Stomach smooth muscle (tissue), 2 donors: ENCODE results near the gene MED6.

Experiments used
- H3K27ac ChIP-seq: one replicate; pipeline ENCODE4 v1.7.0; 2013; ENCODE audit warnings: mild to moderate bottlenecking, low read length, inconsistent platforms
- H3K27me3 ChIP-seq, 2 donors: one replicate each; pipeline ENCODE4 v1.7.0; 2013; ENCODE audit warnings: low read length in 2 of 2; ENCODE audit not compliant: insufficient read depth in 2 of 2, control insufficient read depth in 1 of 2
- H3K36me3 ChIP-seq, 2 donors: one replicate each; pipeline ENCODE4 v1.7.0; 2013; ENCODE audit warnings: low read length in 2 of 2; ENCODE audit not compliant: control insufficient read depth in 2 of 2, insufficient read depth in 2 of 2
- H3K4me1 ChIP-seq: one replicate; pipeline ENCODE4 v1.7.0; 2013; ENCODE audit warnings: low read length; ENCODE audit not compliant: control insufficient read depth, insufficient read depth
- H3K4me3 ChIP-seq, 2 donors: one replicate each; pipeline ENCODE4 v1.7.0; 2013; ENCODE audit warnings: low read length in 2 of 2
- H3K9ac ChIP-seq, 2 donors: one replicate each; pipeline ENCODE4 v1.7.0; 2013; ENCODE audit warnings: low read length in 2 of 2, mild to moderate bottlenecking in 1 of 2
- H3K9me3 ChIP-seq, 2 donors: one replicate each; pipeline ENCODE4 v1.7.0; 2013; ENCODE audit warnings: low read length in 2 of 2; ENCODE audit not compliant: control insufficient read depth in 2 of 2
- donor health status: healthy.
- donor health status: Pancreatic carcinoma.

The MED6 gene, protein sequence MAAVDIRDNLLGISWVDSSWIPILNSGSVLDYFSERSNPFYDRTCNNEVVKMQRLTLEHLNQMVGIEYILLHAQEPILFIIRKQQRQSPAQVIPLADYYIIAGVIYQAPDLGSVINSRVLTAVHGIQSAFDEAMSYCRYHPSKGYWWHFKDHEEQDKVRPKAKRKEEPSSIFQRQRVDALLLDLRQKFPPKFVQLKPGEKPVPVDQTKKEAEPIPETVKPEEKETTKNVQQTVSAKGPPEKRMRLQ

DNA sequence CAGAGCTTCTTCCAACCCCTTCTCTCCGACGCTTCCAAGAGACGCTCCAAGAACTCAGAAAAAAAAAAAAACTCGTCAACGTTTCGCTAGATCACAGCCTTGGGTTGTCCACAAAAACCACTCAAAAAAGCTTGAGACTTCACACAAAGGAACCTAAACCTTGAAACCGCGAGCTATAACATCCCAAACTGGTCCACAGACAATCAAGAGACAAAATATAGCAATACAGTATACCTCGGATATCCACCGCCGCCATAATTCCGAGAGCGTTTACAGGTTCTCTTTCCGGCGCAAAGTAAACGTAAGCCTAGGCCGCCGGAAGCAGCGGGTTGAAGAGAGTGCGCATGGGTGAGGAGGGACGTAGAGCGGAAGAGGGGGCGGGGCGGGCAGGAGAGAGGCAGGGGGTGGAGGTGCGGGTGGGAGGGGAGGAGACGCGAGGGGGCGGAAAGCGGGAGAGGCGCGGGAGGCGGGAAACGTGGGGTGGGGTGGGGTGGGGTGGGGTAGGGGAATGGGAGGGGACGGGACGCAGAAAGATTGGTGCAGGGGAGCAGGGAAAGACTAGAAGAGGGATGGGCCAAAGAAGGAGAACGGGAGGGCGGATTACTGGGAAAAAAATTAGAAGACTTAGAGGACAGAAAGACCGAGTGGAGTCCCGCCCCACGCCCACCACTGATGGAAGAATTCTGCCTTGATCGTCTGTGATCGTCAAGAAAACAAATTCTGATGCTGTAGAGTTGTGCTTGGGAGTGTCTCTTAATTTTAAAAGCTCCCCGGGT is at the start of gene MED6:
TSS of gene MED6 (minus strand) at position 274 of the 776 bp plus-strand sequence. CDS start at position 256, 18 bp downstream.
- H3K36me3 ChIP-seq: peaks cover 4 to 7% of the 10 kb centered on the region in 2 donors
- peak within 1 kb of the TSS; percentile 60 for H3K27ac ChIP-seq
- H3K4me1 ChIP-seq: peaks cover 5% of the 10 kb centered on the region
- peaks cover 0 to 2% of the 10 kb centered on the region in 2 donors for H3K27me3 ChIP-seq
- no peaks in the 10 kb centered on the region for H3K9me3 ChIP-seq
- H3K4me3 ChIP-seq: peak within 1 kb of the TSS; percentile 84 to 100
- H3K9ac ChIP-seq: peak within 1 kb of the TSS; percentile 84 to 95

DNA sequence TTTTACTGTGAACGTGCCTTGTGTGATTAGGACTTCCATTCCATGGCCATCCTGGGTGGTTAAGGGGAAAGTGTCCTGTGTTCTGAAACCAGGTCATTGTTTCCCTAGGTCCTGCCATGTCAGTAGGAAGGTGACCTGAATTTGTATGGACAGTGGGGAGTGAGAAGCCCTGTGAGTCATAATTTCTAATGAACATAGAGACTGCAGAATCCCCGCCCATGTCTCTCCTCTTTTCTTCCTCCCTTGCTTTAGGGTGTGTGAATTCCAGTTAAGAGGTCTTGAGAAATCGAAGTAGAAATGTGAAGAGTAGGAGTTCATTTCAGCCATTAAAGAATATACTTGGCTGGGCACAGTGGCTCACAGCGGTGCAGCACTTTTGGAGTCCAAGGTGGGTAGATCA is 49.3 kb upstream of the MED6 start:
- H3K9ac ChIP-seq: no peak overlapping the region
- H3K4me3 ChIP-seq: no peak overlapping the region
- no peaks in the 10 kb centered on the region for H3K4me1 ChIP-seq
- H3K36me3 ChIP-seq: no peaks in the 10 kb centered on the region
- no peak overlapping the region for H3K27ac ChIP-seq
- no peaks in the 10 kb centered on the region for H3K9me3 ChIP-seq
- H3K27me3 ChIP-seq: peaks cover 0 to 9% of the 10 kb centered on the region in 2 donors

DNA sequence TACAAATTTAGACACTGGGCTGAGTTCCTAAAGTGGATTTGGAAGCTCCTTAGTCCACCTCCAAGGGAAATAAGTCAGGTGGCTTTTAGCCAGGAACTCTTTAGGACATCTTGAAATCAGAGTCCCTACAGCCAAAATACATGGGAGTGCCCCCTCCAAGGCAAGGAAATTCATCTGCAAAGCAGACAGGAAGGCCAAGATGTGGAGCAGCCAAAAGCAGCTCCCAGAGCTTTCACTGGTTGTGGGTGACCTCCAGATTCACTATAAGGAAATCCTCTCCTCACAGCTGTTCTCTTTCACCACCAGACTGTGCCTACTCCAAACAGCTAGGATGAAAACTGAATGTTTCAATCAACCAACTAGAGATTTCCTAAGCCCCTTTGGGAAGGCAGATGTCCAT is 47.9 kb upstream of the MED6 start:
- Histone ChIP-seq H3K27ac (no peak overlapping the region), H3K9ac (no peak overlapping the region), H3K9me3 (no peaks in the 10 kb centered on the region), H3K27me3 (peaks cover 6 to 11% of the 10 kb centered on the region in 2 donors), H3K4me3 (no peak overlapping the region), H3K36me3 (no peaks in the 10 kb centered on the region), H3K4me1 (no peaks in the 10 kb centered on the region)

DNA sequence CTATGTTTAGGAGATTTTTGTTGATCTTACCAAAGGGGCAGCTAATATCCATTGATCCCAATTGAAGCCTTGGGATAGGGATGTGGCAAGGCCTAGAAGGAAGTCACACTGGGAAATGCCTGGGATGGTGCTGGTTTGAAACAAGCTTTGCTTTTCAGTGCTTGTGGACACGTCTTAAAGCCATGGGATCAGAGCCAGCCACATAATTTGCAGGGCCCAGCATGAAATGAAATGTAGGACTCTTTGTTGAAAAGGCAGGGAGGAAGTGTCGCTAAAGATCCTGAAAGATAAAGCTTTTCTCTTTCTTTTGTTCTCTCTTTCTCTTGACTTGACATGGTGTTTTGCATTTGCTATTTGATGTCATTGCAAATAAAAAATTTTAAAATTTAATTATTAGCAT is 46.2 kb upstream of the MED6 start:
- H3K27me3 ChIP-seq: peaks cover 15 to 18% of the 10 kb centered on the region in 2 donors
- no peaks in the 10 kb centered on the region for H3K9me3 ChIP-seq
- peaks cover 8% of the 10 kb centered on the region for H3K4me1 ChIP-seq
- H3K9ac ChIP-seq: no peak overlapping the region
- no peak overlapping the region for H3K27ac ChIP-seq
- H3K4me3 ChIP-seq: no peak overlapping the region
- no peaks in the 10 kb centered on the region for H3K36me3 ChIP-seq

DNA sequence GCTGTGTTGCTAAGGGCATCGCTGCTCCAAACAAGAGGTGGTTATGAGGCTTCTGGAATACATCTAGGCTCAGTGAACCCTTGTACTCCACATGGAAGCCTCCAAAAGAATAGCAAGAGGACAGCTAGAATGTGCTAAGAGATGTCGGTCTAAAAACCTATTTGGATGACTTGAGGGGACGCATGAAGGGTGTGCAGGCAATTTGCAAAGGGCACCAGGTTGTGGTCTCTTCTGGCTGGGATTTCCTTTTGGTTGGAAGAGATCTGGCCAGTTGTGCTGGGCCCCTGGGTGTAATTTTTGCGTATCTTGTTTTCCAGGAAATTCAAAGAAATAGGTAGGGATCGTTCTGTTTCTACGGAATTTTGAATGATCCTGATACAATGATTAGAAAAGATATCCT is 45.4 kb upstream of the MED6 start:
- H3K27ac ChIP-seq: no peak overlapping the region
- H3K9me3 ChIP-seq: no peaks in the 10 kb centered on the region
- H3K9ac ChIP-seq: no peak overlapping the region
- no peaks in the 10 kb centered on the region for H3K36me3 ChIP-seq
- peaks cover 13% of the 10 kb centered on the region for H3K4me1 ChIP-seq
- H3K4me3 ChIP-seq: no peak overlapping the region
- H3K27me3 ChIP-seq: peaks cover 19 to 21% of the 10 kb centered on the region in 2 donors

DNA sequence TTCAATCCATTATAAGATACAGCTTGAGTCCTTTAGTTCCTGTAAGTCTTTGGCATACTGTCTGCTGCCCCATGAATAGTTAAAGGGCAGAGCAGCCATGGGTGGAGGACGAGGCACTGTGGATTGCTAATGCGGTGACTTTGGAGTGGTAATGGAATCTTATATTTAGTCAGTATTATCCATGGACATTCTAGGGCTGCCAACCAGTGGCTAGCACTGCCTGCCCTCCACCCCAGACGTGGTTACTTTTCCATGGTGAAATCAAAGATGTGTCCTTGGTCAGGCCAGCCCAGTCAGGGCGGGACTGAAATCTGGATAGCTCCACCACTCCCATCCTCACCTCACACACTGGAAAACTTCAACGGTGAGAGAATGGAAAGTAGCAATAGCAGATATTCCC is 43.5 kb upstream of the MED6 start:
- Histone ChIP-seq H3K27me3 (peaks cover 25% of the 10 kb centered on the region in 2 donors), H3K4me3 (no peak overlapping the region), H3K4me1 (peaks cover 14% of the 10 kb centered on the region), H3K36me3 (no peaks in the 10 kb centered on the region), H3K9me3 (no peaks in the 10 kb centered on the region), H3K27ac (no peak overlapping the region), H3K9ac (no peak overlapping the region)

DNA sequence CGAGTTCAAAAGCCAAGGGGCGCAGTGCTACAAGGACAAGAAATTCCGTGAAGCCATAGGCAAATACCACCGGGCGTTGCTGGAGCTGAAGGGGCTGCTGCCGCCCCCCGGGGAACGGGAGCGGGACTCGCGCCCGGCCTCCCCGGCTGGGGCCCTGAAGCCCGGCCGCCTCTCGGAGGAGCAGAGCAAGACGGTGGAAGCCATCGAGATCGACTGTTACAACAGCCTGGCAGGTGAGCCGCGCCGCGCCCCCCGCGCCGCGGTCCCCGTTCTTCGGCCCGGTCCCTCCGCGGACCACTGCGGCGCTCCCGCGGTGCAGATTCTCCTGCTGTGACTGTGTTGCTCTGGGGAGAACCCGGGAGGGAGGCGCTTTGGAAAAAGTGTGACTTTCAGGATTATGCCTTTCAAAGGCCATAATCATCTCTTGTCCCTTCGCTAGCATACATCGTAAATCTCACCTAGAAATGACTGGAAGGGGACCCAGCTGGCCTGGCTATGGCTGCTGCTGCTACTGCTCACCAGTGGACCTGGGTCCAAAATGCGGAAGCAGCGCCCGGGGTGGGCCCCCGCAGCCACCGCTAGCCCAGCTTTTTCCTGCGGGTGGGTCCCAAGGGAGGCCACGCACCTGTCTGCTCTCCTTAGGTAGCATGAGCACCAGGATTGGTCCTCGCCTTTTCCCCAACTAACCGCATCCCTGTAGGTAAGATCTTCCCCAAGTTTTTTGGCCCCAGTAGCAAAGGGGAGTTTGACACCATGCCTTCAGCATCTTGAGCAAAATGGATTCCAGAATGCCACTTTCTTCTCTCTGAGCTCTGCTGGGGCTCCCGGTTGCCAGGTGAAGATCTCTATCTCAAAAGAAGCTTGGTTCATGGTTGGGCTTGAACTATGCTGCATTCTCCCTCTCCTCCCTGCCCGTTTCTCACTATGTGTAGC is 42.1 kb upstream of the MED6 start:
- Histone ChIP-seq H3K4me3 (peak overlapping the region; percentile 56 to 73), H3K36me3 (no peaks in the 10 kb centered on the region), H3K9me3 (no peaks in the 10 kb centered on the region), H3K4me1 (peaks cover 14% of the 10 kb centered on the region), H3K9ac (peak overlapping the region in 1 of 2 donors; percentile 47), H3K27ac (no peak overlapping the region), H3K27me3 (peaks cover 25 to 32% of the 10 kb centered on the region in 2 donors)

DNA sequence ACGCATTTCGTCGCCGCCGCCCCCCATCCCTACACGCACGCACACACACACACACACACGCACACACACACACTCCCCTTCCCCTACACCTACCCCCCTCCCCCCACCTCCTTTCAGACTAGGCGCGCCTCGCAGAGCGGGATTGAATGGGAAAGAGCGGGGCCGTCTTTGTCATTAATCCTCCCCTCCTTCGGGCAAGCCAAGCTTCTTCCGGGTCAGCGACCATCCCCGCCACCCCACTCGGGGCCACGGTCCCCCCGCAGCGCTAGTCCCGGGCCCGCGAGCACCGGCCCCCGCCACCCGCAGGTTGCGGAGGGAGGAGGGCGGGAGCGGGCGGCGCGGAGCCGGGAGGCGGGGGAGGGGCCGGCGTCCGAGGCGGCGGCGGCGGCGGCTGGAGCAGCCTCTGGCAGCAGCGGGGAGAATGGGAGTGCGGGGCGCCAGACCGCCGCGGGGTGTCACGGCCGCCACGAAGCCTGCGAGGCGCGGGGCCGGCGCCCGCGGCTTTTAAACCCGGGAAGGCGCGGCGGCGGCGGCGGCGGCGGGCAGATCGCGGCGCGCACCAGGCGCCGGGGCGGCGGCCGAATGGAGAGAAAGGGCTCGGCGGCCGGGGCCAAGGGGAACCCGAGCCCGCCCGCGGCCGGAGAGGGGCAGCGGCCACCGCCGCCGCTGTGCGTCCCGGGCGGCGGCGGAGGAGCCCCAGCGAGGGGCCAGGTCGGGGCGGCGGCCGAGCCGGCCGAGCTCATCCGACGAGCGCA is 41.3 kb upstream of the MED6 start, which contains the start of gene TTC9:
TSS of gene TTC9 (plus strand) at position 369 of the 755 bp plus-strand sequence. CDS start at position 583, 214 bp downstream.
- H3K27me3 ChIP-seq: peaks cover 25 to 36% of the 10 kb centered on the region in 2 donors
- no peak within 1 kb of the TSS for H3K27ac ChIP-seq
- H3K36me3 ChIP-seq: no peaks in the 10 kb centered on the region
- peaks cover 14% of the 10 kb centered on the region for H3K4me1 ChIP-seq
- H3K4me3 ChIP-seq: peak within 1 kb of the TSS; percentile 56 to 73
- H3K9ac ChIP-seq: peak within 1 kb of the TSS in 1 of 2 donors; percentile 47
- H3K9me3 ChIP-seq: no peaks in the 10 kb centered on the region

DNA sequence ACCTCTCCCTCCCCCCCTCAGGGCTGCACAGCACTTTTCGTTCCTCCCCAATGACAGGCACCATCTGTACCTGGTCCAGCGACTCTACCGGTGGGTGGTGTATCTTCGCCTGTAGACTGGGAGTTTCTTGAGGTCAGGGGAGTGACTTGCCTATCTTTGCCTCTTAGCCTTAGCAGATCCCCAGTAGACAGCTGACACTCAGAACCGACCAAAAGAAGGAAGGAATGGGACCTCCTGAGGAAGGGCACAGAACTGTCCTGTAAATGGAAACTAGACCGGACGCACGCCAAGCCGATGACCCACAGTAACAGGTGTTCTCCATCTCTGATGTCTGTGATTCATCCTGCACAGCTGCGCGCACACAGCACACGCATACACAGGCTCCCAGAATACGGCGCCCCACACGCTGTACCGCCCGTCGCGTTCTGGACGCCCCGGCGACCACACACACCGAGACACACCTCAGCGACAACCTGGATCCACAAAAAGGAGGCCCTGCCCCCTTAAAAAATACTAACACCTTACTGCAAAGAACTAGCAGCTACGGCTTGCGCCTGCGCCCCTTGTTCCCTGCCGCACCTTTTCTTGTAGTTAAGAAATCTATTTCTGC is 40.6 kb upstream of the MED6 start:
- Histone ChIP-seq H3K36me3 (no peaks in the 10 kb centered on the region), H3K9me3 (no peaks in the 10 kb centered on the region), H3K27ac (no peak overlapping the region), H3K4me3 (peak overlapping the region; percentile 29 to 73), H3K27me3 (peaks cover 25 to 36% of the 10 kb centered on the region in 2 donors), H3K9ac (no peak overlapping the region), H3K4me1 (peaks cover 14% of the 10 kb centered on the region)
